Parathyroid adenoma (tissue), 2 donors: ENCODE measurements around the gene SCUBE2.

ENCODE experiments used
- H2AFZ ChIP-seq: fragments of 300-600 bp; sonication (generic); one replicate; pipeline ENCODE4 v1.7.0; 2017; ENCODE audit warnings: antibody characterized with exemption, mild to moderate bottlenecking
- H3K27ac ChIP-seq: fragments of 300-600 bp; sonication (generic); one replicate; pipeline ENCODE4 v1.7.0; 2017
- H3K27me3 ChIP-seq: fragments of 300-600 bp; sonication (generic); one replicate; pipeline ENCODE4 v1.7.0; 2017; ENCODE audit warnings: low read length; ENCODE audit not compliant: control insufficient read depth, insufficient read depth
- H3K36me3 ChIP-seq: fragments of 300-600 bp; sonication (generic); one replicate; pipeline ENCODE4 v1.7.0; 2017; ENCODE audit warnings: low read length; ENCODE audit not compliant: control insufficient read depth, insufficient read depth
- H3K4me1 ChIP-seq: fragments of 300-600 bp; sonication (generic); one replicate; pipeline ENCODE4 v1.7.0; 2017; ENCODE audit warnings: control low read depth
- H3K4me2 ChIP-seq: fragments of 300-600 bp; sonication (generic); one replicate; pipeline ENCODE4 v1.7.0; 2017; ENCODE audit warnings: low read length
- H3K4me3 ChIP-seq: fragments of 300-600 bp; sonication (generic); one replicate; pipeline ENCODE4 v1.7.0; 2017; ENCODE audit warnings: low read depth, low read length
- H3K79me2 ChIP-seq: fragments of 300-600 bp; sonication (generic); one replicate; pipeline ENCODE4 v1.7.0; 2017; ENCODE audit warnings: control low read depth
- H3K9ac ChIP-seq: fragments of 300-600 bp; sonication (generic); one replicate; pipeline ENCODE4 v1.7.0; 2017; ENCODE audit warnings: mild to moderate bottlenecking
- H3K9me3 ChIP-seq: fragments of 300-600 bp; sonication (generic); one replicate; pipeline ENCODE4 v1.7.0; 2017; ENCODE audit warnings: low read length; ENCODE audit not compliant: control insufficient read depth
- CTCF ChIP-seq: fragments of 300-600 bp; sonication (generic); IDR thresholded peaks from one replicate; pipeline ENCODE4 v1.7.0; 2017; ENCODE audit warnings: antibody characterized with exemption, mild to moderate bottlenecking
- donor health status: primary hyperparathyroidism.

SCUBE2 gene

GRCh38 chr11:9091044-9091922 lies at the start of gene SCUBE2:
TSS of gene SCUBE2 (minus strand) at chr11:9091599. CDS start at chr11:9091528, 71 bp downstream.
- H3K4me1 ChIP-seq = no peaks in the 10 kb centered on the region
- H3K9me3 ChIP-seq = no peaks in the 10 kb centered on the region

GRCh38 chr11:9141186-9141585 lies 49.8 kb upstream of the SCUBE2 start:
- Histone ChIP-seq H3K79me2 (no peaks in the 10 kb centered on the region), H3K27me3 (no peaks in the 10 kb centered on the region), H3K4me3 (no peak overlapping the region), H3K4me2 (no peak overlapping the region), H3K36me3 (no peaks in the 10 kb centered on the region), H3K27ac (no peak overlapping the region), H3K9me3 (no peaks in the 10 kb centered on the region), H3K4me1 (peaks cover 24% of the 10 kb centered on the region), H3K9ac (no peak overlapping the region), H2AFZ (no peak overlapping the region)
- TF ChIP-seq CTCF = no peak

More at GRCh38 chr11:9091044-9091922, at the start of gene SCUBE2:
- Histone ChIP-seq H3K79me2 (no peaks in the 10 kb centered on the region), H2AFZ (peak within 1 kb of the TSS; percentile 80), H3K27me3 (no peaks in the 10 kb centered on the region), H3K36me3 (no peaks in the 10 kb centered on the region), H3K4me3 (peak within 1 kb of the TSS; percentile 43), H3K4me2 (peak within 1 kb of the TSS; percentile 58), H3K9ac (no peak within 1 kb of the TSS), H3K27ac (no peak within 1 kb of the TSS)
- no peak for TF ChIP-seq CTCF

GRCh38 chr11:9139628-9140357 lies 48.4 kb upstream of the SCUBE2 start:
- Histone ChIP-seq H3K27ac (peak overlapping the region; percentile 81), H2AFZ (no peak overlapping the region), H3K9me3 (no peaks in the 10 kb centered on the region), H3K27me3 (no peaks in the 10 kb centered on the region), H3K9ac (no peak overlapping the region), H3K4me2 (no peak overlapping the region), H3K4me1 (peaks cover 24% of the 10 kb centered on the region), H3K79me2 (no peaks in the 10 kb centered on the region), H3K4me3 (no peak overlapping the region), H3K36me3 (no peaks in the 10 kb centered on the region)
- TF ChIP-seq CTCF = no peak

- peak overlapping the region; percentile 83 for H2AFZ ChIP-seq
- H3K27ac ChIP-seq = peak overlapping the region; percentile 81
- H3K9ac ChIP-seq = no peak overlapping the region
- H3K9me3 ChIP-seq = no peaks in the 10 kb centered on the region
- no peak overlapping the region for H3K4me3 ChIP-seq
- no peak for TF ChIP-seq CTCF
- H3K4me1 ChIP-seq = peaks cover 24% of the 10 kb centered on the region
- H3K79me2 ChIP-seq = no peaks in the 10 kb centered on the region
- no peak overlapping the region for H3K4me2 ChIP-seq
- H3K27me3 ChIP-seq = no peaks in the 10 kb centered on the region
- no peaks in the 10 kb centered on the region for H3K36me3 ChIP-seq
Measured at GRCh38 chr11:9138612-9139579, 47.5 kb upstream of the SCUBE2 start.
